Retina (tissue), 1 donor: ENCODE results near the gene ABHD1.
A peak's percentile ranks its signal among the peaks of the same experiment; 100 is the strongest.
"Not testable (repeated sequence)": the region's sequence is repeated elsewhere in the genome, so short reads cannot be mapped to it uniquely, and the experiment has no call there.

Source experiments
- DNase-seq: peaks from one replicate; pipeline ENCODE4 v3.0.0-alpha.2; 2016

The ABHD1 gene

DNA sequence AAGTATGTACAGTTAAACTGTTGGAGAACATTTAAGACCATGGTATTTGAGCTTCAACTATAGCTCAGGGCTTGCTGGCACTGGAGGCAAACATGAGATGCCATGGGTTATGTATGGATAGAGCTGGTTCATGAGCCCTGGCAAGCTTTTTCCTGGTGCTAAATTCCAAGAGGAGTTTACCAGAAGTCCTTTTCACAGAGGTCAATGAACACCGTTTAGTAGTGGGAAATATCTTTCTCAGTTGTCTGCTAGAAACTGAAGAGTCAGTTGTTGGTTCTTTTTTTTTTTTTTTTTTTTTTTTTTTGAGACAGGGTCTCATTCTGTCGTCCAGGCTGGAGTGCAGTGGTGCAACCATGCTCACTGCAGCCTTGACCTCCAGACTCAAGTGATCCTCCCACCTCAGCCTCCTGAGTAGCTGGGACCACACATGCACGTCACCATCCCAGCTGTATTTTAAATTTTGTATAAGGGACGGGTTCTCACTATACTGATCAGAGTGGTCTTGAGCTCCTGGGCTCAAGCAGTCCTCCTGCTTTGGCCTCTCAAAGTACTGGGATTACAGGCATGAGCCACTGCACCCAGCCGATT is 35.7 kb upstream of the ABHD1 start:
- no peak for DNase-seq

GRCh38 chr2:27088634-27089033 is 35.0 kb upstream of the ABHD1 start:
- DNase-seq: no peak

GRCh38 chr2:27089111-27089954 is 34.3 kb upstream of the ABHD1 start:
- no peak for DNase-seq

DNA sequence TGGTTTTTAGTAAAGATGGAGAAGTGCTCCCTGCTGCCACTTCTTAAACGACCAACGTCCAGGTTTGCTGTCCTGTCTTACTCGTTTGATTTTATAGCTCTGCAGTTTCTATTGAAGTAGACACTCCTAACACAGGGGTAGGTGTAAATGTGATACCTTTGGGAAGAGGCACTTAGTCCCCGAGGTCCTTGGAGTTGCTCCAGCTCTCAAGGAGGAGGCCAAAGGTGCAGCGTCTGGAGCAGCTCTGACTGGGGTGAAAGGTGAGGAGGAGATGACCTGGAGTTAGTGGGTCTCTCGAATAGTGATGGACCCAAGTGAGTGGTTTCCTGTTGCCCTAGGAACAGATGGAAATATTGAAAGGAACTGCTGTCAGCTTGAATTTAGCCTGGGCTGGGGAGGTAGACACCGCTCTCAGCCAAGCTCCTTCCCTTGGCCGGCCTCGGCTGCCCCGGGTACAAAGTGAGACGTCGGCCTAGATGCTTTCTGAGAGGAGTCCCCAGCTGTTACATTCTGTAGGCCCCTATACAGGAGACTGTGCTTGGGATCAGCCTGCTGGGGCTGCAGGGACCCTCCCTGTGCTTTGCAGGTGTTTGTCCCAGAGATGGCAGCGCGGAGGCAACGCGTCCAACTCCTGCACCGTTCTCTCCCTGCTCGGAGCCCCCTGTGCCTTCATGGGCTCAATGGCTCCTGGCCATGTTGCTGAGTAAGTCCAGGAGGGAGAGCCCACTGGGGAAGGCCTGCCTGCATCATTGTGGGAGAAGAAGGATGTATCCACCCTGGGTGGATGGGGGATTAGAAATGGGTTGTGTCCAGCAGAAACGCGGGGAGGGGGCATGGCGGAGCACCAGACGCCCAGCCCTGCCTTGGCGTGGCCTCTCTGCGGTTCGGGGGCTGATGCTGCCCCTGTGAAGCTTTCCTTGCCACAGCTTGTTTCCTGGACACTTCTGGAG is 31.6 kb upstream of the ABHD1 start:
- no peak for DNase-seq

DNA sequence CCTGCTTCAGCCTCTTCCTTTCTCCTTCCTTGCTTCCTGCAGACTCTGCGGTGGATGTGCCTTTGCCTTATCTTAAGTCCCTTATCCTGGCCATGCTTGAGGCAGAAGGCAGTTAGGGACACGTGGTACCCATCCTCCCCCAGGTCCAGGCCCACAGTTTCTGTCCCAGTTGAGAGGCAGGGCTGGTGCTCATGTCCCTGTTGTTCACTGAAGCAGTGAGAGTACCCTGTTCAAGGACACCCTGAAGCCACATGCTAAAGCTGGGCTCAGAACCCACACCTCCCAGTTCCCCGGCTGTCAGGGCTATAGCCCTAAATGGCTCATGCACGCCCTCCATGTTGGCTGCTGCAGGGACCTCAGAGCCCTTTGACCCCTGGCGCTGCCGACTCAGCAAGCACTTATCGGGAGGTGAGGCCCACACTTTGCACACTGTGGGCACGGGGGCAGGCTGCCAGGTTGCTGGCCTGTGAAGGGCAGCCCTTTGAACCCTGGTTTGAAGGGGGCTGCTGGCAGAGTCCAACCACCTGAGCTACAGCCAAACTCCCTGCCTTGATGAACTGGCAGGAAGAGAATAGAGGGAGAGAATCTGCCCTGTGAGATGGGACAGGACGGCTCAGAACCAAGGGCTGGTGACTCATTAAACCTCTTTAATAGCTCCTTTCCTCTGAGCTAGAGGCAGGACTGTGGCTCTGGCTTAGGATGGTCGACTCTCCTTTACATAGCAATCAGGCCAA is 30.8 kb upstream of the ABHD1 start:
- no peak for DNase-seq

GRCh38 chr2:27093430-27094352 is 29.9 kb upstream of the ABHD1 start:
- DNase-seq: no peak

DNA sequence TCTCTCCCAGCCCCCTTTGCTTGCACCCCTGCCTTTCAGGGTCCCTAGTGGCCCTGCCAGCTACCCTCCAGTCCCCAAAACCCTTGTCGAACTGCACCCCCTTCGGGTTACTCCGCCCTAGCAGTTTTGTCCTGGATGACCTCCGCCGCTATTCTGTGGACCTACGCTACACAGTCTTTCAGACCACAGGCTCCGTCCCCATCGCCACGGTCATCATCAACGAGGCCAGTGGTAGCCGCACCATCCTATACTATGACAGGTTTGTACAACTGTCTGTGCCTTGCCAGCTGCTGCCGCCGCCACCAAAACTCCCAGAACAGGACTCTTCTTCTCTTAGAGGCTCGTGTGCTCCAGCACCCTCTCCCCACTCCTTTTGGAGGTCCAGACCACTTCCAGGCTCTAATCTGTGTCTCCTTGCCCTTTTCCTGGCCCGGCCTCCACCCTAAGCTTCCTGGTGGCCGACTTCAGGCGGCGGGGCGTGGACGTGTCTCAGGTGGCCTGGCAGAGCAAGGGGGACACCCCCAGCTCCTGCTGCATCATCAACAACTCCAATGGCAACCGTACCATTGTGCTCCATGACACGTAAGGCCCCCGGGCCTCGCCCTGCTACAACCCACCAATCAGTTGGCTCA is 29.1 kb upstream of the ABHD1 start:
- DNase-seq: no peak

- DNase-seq: no peak
Observed at GRCh38 chr2:27095427-27095744, 28.2 kb upstream of the ABHD1 start.

GRCh38 chr2:27095745-27096651 is 27.6 kb upstream of the ABHD1 start:
- DNase-seq: peak; percentile 86

DNA sequence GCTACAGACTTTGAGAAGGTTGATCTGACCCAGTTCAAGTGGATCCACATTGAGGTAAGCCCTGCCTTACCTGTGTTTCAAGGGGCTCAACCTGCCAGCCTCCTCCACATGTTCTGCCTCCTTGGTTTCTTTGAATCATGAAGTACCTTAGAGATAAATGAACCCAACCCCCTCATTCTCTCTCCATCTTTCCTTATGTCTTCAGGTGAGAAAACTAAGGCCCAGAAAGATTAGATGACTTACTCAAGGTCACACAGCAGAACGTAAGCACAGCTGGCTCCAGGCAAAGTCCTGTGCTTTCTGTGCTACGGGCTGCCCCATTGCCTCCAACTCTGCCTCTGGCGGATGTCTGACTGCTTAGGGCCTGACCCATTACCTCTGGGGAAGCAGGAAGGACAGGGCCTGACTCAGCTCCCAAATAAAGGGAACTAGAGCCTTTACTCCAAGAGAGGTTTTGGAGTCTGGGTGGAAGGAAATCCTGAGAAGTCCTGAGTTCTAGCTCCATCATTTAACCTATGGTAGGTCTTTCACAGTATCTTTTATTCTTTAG is 26.8 kb upstream of the ABHD1 start:
- DNase-seq: no peak

GRCh38 chr2:27097341-27097740 is 26.3 kb upstream of the ABHD1 start:
- no peak for DNase-seq

GRCh38 chr2:27099334-27099955 is 24.2 kb upstream of the ABHD1 start:
- DNase-seq: no peak

GRCh38 chr2:27100036-27100435 is 23.6 kb upstream of the ABHD1 start:
- DNase-seq: no peak

DNA sequence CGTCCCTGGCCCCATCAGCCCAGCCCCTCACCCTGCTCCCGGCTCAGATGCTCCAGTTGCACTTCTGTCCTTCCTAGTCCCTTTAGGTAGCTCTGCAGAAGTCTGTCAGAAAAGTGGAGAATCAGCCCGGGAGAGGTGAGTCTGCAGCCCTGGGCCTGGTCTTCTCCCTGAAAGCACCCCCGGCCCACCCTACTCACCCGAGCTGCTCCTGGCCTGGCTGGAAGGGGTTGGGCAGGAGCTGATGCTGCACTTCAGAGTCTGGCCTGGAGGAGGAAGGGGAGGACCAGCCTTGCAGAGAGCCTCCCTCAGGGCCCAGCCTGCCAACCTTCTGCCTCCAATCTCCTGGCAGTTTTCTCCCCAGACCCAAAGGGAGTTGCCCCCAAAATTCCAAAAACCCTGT is 21.3 kb upstream of the ABHD1 start:
- DNase-seq: no peak

GRCh38 chr2:27105981-27106380 is 17.6 kb upstream of the ABHD1 start:
- no peak for DNase-seq

- no peak for DNase-seq
Observed at GRCh38 chr2:27108221-27108620, 15.4 kb upstream of the ABHD1 start.

DNA sequence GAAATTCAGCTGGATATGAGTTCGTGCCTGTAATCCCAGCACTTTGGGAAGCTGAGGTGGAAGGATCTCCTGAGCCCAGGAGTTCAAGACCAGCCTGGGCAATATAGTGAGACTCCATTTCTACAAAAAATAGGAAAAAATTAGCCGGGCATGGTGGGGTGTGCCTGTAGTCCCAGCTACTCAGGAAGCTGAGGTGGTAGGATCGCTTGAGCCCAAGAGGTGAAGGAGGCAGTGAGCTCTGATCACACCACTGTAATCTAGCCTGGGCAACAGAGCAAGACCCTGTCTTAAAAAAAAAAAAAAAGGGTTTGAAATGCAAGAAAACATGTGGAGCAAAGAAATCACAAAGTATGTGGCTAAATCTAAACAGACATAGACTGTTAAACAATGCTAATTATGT is 14.5 kb upstream of the ABHD1 start:
- no peak for DNase-seq

GRCh38 chr2:27110603-27111352 is 12.8 kb upstream of the ABHD1 start:
- DNase-seq: not testable (repeated sequence)
